Right renal cortex interstitium (tissue), 3 donors: ENCODE data around the gene FASN. TPM values are rescaled to one million over a fixed set of nuclear protein-coding genes. Genes with fewer than 3 reads are reported as not detected.

Source experiments
- DNase-seq, 3 donors: peaks; one replicate each; pipeline ENCODE4 v3.0.0-alpha.2; 2013; ENCODE audit warnings: low read depth in 3 of 3, low spot score in 2 of 3
- polyA plus RNA-seq, 3 donors: library from polyadenylated mRNA; unstranded; fragments of 120-200 nt; gene quantifications; one replicate each; pipeline ENCODE4 v1.2.1, GENCODE V29; 2013; ENCODE audit not compliant: insufficient read length in 3 of 3

The FASN gene
- polyA plus RNA-seq, 3 donors, result 26.6 to 34.2 (median 26.6) TPM

DNA sequence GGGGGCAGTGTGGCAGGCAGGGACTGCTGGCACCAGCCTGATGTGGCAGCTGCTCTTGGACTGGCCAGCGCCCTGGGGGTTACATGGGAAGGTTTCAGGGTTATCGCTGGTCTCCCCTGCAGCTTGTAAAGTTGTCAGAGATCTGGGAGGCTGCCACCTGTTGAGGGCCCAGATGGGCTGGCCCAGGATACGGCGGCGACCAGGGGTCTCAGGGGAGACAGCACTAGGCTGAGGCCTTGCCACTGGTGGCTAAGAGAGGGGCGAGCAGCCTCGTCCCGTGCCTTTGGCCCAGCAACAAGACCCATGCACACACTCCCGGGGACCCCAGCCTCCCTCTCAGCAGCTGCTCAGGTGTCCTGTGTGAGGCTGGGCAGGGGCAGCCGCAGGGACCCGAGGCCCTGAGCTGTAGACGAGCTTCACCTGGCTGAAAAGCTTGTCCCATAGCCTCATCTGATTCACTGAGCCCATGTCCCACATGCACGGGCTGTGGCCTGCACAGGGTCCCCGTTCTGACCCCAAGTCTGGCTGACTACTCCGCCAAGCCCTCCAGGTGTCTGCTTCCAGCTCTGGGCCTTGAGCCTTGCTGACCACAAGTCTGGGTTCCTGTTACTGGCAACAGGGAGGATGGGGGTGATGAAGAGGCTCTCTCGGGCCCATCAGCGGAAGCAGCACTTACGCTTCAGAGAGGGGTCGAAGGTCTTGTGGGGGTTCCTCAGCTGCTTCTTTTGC lies 38.6 kb downstream of the FASN start:
- DNase-seq, result no peak

GRCh38 chr17:82058855-82059249 lies 39.2 kb downstream of the FASN start:
- no peak for DNase-seq

GRCh38 chr17:82058230-82058854 lies 39.7 kb downstream of the FASN start:
- no peak for DNase-seq

- no peak for DNase-seq
Measured at GRCh38 chr17:82056729-82057621, 41.1 kb downstream of the FASN start.

- DNase-seq, result no peak
Measured at GRCh38 chr17:82055965-82056728, 41.9 kb downstream of the FASN start.

DNA sequence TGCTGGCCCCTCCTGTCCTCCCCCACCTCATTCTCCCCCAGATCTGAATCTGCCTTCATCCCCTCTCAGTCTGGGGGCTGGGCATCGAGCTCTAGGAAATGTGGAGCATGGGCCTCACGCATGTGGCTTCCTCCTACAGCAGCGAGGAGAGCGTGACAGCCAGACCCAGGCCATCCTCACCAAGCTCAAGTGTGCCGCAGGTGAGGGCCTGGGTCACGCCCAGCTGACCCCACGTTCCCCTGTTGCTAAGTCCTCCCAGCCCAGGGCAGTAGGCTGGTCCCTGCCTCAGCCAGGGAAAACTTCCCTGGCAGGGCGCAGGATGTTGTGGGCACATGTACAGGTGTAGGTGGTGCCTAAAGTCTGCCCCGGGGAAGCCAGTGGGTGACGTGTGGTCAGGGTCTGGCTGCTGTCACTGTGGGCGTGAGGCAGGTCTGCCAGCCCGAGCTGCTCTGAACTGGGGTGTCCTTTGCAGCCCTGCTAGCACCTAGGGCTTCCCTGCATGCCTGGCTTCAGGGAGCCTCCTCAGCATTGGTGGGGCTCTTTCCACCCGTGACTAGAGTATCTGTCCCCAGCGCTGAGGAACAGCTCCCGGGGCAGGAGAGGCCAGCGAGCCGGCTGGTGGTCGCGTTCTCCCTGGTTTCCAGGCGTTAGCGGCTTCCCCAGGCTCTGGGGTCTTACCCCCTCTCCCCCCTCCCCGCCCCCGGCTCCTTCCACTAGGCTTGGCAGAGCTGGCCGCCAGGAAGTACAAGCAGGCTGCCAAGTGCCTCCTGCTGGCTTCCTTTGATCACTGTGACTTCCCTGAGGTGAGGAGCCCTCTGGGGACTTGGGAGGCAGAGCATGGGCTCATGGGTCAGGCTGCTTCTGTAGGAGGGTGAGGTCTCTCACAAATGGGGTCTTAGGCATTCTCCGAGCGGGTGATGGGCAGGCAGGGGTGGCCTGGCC lies 42.7 kb downstream of the FASN start:
- DNase-seq, result no peak

DNA sequence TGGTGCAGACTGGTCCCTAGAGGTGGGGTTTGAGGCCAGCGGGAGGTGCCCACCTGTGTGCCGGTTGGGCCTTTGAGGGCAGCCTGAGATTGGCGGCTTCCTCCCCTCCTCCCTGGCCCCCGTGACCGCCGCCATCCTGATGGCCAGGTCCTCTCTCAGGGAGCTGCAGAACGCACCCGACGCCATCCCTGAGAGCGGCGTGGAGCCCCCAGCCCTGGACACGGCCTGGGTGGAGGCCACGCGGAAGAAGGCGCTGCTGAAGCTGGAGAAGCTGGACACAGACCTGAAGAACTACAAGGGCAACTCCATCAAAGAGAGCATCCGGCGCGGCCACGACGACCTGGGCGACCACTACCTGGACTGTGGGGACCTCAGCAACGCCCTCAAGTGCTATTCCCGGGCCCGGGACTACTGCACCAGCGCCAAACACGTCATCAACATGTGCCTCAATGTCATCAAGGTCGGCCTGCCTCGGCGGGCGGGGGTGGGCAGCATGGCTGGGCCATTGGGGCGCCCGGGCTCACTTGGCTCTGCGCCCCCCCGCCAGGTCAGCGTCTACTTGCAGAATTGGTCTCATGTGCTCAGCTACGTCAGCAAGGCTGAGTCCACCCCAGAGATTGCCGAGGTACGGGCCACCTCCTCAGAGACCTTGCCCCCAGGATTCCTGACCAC lies 43.5 kb downstream of the FASN start:
- DNase-seq, result no peak

DNA sequence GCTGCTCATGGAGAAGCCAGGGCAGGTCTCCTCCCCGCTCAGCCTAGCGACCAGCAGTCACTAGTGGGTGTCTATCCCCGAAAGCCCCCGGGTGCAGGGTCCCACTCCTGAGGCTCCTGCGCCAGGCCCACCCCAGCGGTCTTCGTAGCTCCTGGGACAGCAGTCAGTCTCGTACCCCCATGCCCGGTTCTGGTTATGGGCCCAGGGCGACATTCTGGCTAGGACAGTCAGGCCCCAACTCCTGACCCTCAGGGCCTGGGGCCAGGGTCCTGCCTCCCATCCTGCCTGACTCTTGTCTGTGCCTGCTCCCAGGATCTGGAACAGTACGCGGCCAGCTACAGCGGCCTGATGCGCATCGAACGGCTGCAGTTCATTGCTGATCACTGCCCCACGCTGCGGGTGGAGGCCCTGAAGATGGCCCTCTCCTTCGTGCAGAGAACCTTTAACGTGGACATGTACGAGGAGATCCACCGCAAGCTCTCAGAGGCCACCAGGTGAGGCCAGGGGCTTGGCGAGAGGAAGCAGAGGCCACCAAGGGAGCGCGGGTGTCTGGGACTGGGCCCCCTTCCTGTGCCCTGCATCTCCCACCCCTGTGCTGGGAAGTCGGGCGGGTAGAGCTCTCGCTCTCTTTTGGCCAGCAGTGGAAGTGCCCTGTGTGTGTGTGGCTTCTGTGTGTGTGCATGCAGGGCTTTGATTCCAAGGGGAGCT lies 44.3 kb downstream of the FASN start:
- no peak for DNase-seq

DNA sequence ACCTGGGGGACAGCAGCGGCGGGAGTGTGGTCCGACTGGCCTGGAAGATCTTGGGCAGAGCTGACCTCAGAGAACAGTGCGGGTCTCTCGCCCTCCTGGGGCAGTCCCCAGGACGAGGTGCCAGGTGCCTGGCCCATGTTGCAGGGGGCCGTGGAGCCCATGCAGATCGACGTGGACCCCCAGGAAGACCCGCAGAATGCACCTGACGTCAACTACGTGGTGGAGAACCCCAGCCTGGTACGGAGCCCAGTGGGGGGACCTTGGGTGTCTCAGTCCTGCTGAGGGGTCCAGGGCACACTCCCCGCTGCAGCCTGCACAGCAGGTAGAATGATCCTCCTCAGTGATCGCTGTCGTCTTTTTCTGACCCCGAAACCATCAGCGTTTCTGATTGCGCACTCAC lies 44.9 kb downstream of the FASN start:
- DNase-seq, result no peak

DNA sequence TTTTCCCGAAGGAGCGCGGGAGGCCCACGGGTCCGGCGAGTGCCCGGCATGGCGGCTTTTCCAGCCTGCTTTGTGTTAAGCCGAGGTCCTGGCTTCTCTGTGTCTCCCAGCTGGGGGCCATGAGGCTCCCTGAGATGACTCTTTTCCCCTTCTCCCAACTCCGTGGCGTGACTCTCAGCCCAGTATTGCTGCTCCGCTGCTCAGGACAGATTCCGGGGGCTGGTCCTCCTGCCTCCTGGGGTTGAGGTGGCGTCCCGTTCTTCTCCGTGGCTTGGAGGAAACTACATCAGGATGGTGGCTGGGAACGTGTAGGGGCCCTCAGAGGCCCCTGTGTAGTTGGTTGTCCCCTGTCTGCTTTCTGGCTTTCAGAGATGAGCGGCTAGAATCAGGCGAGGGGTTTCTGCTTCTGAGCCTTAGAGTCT lies 45.4 kb downstream of the FASN start:
- DNase-seq, result no peak

- no peak for DNase-seq
Measured at GRCh38 chr17:82051776-82052637, 46.0 kb downstream of the FASN start, which contains the start of the genes GPS1 and RFNG. Gene GPS1, plus strand, starts transcription at chr17:82051898. Its CDS starts 34 bp downstream, at chr17:82051932. Gene RFNG, minus strand, starts transcription at chr17:82051811. Its CDS starts 45 bp downstream, at chr17:82051766.

DNA sequence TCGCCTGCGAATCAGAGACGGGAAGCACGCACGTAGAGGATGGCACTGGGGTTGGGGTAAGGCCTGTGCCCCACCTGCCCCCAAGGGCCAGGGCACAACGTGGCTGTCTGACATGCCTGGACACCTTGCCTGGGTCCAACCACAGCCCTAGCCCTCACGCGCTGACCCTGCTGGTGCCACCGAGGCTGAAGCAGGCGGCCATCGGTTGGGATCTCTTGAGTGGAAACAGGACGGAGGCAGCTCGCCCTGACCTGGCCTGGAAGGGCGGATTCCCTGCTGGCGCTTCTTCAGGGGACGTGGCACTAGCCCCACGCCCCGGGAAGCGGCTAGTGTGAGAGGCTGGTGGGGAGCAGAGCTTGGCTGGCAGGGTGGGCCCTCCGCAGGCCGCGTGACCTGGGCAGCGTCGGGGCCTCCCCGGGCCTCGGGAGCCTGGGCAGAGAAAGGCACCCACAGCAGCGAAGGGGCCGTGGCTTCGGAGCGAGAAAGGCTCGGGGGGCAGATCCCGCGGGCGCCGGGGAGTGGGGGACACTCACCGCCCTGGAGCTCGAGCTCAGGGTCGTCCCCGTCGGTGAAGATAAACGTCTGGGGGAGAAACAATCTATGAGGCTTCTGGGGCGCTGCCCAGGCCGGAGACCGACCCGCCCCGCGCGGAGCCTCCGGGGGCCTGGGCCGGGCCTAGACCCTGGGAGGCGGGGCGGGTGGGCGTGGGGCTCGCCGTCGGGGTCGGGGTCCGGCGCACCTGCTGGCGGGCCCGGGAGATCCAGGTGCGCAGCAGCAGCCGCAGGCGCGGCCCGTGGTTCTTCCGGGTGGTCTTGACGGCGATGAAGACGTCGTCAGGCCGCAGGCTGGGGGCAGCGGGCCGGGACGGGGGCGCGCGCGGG lies 47.0 kb downstream of the FASN start:
- no peak for DNase-seq

DNA sequence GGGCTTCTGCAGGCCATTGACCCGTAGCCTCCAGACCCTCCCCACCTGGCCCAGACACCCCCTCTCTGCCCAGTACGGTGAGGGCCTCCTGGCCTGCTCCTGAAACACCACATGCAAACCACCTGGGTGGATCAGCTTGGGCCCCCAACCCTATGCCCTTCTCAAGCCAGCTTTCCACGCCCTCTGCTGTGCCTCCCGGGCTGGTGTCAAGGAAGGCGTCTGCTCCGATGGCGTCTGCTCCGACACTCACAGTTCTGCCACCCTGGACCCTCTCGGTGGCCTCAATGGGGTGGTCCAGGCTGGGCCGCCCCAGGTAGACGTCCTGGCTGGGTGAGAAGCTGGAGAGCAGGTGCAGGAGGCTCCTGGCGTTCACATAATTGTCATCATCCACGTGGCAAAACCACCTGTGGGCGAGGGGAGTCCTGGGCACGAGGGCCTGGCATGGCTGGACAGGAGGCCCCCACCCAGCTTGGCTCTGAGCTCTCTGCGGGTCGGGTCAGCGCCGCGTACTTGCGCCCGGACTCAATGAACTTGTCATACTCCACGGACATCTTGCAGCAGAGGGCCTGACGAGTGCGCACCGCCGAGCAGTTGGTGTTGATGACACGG lies 47.8 kb downstream of the FASN start:
- no peak for DNase-seq

DNA sequence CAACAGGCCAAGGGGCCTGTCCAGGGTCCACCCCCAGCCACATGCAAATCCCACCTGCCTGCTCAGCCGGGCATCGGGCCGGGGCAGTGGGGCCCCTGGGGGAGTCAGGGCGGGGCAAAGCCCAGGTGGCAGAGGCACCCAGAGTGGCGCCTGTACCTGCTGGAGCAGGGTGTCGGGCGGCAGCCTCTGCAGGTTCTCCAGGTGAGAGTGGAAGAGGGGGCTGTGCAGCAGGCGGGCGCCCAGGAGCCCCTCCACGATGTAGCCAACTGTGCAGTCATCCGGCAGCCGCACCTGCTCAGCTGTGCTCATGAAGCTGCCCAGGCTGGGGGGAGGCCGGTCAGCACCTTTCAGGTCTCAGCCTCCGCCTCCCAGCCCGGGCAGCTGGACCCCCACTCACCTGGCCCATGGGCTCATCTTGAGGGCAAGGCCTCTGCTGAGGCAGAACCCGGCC lies 48.5 kb downstream of the FASN start:
- DNase-seq, result no peak

DNA sequence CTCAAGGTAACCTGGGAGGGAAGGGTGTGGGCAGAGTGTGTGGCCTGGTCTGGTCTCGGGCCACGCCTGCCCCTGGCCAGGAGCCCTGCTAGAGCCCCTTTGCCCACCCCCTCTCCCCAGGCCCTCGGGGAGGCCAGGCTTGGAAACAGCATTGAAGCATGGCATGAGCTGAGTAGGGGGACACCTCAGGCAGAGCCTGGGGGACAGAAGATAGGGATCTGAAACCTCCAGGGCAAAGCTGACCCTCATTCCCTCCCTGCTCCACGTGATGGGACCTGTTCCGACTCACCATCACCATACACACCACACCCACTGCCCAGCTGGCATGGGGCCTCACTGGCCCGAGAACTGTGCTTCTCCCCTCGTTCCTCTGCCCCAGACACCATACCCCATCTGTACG lies 48.9 kb downstream of the FASN start:
- DNase-seq, result no peak

DNA sequence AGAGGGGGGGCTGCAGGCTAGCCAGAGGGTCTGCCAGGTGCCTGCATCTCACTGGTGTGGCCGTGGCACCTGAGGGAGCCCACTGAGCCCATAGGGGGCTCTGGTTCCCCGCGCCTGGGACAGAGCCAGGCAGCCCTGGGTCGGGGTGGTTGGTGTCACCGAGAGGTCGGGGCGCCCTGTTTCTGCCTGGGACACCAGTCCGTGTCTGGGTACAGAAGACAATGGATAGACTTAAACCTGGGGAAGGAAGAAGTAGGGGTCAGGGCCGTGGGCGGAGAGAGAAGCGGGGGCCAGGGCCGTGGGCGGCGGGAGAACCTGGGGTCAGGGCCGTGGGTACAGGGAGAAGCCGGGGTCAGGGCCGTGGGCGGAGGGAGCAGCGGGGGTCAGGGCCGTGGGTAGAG lies 49.5 kb downstream of the FASN start:
- no peak for DNase-seq
